ENCODE results near the gene MYO18B.

Gene MYO18B

DNA sequence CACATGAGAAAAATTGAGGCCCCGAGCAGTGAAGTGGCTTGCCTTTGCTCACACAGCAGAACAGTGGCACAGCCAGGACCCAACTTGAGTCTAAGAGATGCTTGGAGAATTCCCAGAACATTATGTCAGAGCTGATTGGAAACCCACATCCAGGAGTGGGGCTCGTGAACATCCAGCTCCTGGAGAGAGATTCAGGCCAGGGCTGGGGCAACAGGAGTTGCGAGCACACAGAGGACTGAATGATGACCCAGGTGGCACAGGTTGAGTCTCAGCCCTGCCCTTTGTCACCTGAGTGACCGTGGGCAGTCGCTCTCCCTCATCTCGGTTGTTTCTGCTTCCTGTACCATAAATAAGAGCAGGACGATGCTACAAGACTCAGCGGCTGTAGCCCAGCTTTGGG, 102.6 kb downstream of the MYO18B start:
- Histone ChIP-seq H3K36me3 (ENCODE audit: control insufficient read depth in 1 of 2, insufficient read depth in 2 of 2, low read length in 2 of 2) (no peaks in the 10 kb centered on the region), H3K9me3 (ENCODE audit: control insufficient read depth in 1 of 2, low read length in 2 of 2) (no peaks in the 10 kb centered on the region), H3K27ac (ENCODE audit: low read length) (no peak overlapping the region), H3K27me3 (ENCODE audit: low read depth, low read length) (peaks cover 4% of the 10 kb centered on the region), H3K4me3 (ENCODE audit: low read depth in 1 of 2, low read length in 2 of 2) (no peak overlapping the region), H3K4me1 (ENCODE audit: control insufficient read depth in 1 of 2, insufficient read depth in 2 of 2, low read length in 2 of 2) (no peaks in the 10 kb centered on the region)

DNA sequence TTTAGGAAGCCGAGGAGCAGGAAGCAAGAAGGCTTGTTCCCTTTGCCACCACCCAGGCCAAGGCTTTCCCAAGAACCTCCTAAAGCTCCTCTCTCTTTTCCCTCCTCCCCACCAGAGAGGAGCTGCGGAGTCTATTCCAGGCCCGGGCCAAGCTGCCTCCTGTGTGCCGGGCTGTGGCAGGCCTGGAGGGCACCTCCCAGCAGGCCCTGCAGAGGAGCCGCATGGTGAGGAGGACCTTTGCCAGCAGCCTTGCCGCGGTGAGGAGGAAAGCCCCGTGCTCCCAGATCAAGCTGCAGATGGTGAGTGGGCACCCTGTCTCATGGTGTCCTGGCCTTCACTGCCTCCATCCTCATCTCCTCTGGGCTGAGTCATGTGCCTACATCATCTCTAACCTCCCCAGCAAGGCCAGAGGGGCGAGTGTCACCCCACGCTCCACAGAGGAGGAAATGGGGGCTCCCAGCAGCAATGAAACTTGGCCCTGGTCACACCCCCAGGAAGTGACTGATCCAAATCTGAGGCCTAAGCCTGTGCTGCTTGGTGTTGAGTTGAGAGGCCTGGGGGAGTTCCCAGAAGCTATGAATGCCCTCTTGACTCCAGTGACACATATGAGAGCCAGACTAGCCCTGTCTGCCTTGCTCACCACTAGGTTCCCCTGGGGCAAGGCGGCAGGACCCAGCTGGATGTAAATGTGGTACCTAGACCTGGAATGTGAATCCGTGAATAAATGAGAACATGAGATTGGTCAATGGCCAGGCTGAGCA, 104.2 kb downstream of the MYO18B start:
- no peaks in the 10 kb centered on the region for H3K36me3 ChIP-seq (ENCODE audit: control insufficient read depth in 1 of 2, insufficient read depth in 2 of 2, low read length in 2 of 2)

DNA sequence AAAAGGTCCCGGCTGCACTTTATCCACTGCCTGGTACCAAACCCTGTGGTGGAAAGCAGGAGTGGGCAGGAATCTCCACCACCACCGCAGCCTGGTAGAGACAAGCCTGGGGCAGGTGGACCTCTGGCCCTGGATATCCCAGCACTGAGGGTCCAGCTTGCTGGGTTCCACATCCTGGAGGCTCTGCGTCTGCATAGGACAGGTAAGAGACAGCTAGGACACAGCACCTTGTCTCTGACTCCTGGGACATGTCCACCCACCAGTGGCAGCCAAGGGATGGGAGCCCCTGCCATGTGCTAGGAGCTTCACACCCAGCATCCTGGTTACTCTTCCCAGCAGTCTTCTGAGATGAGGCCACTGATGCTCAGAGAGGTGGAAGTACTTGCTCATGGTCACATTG, 105.5 kb downstream of the MYO18B start:
- no peak overlapping the region for H3K4me3 ChIP-seq (ENCODE audit: low read depth in 1 of 2, low read length in 2 of 2)
- no peaks in the 10 kb centered on the region for H3K36me3 ChIP-seq (ENCODE audit: control insufficient read depth in 1 of 2, insufficient read depth in 2 of 2, low read length in 2 of 2)
- H3K4me1 ChIP-seq (ENCODE audit: control insufficient read depth in 1 of 2, insufficient read depth in 2 of 2, low read length in 2 of 2), result no peaks in the 10 kb centered on the region
- no peaks in the 10 kb centered on the region for H3K27me3 ChIP-seq (ENCODE audit: low read depth, low read length)
- H3K27ac ChIP-seq (ENCODE audit: low read length), result no peak overlapping the region
- H3K9me3 ChIP-seq (ENCODE audit: control insufficient read depth in 1 of 2, low read length in 2 of 2), result no peaks in the 10 kb centered on the region

More for the DNA sequence above, 104.2 kb downstream of the MYO18B start:
- Histone ChIP-seq H3K9me3 (ENCODE audit: control insufficient read depth in 1 of 2, low read length in 2 of 2) (no peaks in the 10 kb centered on the region), H3K4me1 (ENCODE audit: control insufficient read depth in 1 of 2, insufficient read depth in 2 of 2, low read length in 2 of 2) (no peaks in the 10 kb centered on the region), H3K27ac (ENCODE audit: low read length) (no peak overlapping the region), H3K4me3 (ENCODE audit: low read depth in 1 of 2, low read length in 2 of 2) (no peak overlapping the region), H3K27me3 (ENCODE audit: low read depth, low read length) (peaks cover 4% of the 10 kb centered on the region)

DNA sequence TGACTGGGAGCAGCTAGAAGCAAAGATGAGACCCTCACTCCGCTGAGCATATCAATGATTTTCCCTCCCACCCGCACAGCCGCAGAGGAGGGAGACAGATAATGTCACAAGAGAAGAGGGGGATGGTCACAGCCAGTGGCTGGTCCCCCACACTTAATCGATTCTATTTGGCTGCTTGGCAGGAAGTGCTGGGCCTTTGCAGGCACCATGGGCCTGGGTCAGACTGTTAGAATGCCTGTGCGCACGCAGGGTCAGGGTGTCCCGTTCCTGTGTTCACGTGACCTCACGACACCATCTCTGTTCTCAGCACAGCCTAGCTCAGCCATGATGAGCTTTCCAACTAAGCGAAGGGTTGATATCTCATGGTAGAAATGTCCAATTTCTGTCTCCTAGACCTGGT, 107.0 kb downstream of the MYO18B start:
- H3K27ac ChIP-seq (ENCODE audit: low read length), result no peak overlapping the region
- H3K4me1 ChIP-seq (ENCODE audit: control insufficient read depth in 1 of 2, insufficient read depth in 2 of 2, low read length in 2 of 2), result no peaks in the 10 kb centered on the region
- no peaks in the 10 kb centered on the region for H3K27me3 ChIP-seq (ENCODE audit: low read depth, low read length)
- no peak overlapping the region for H3K4me3 ChIP-seq (ENCODE audit: low read depth in 1 of 2, low read length in 2 of 2)
- no peaks in the 10 kb centered on the region for H3K9me3 ChIP-seq (ENCODE audit: control insufficient read depth in 1 of 2, low read length in 2 of 2)
- H3K36me3 ChIP-seq (ENCODE audit: control insufficient read depth in 1 of 2, insufficient read depth in 2 of 2, low read length in 2 of 2), result no peaks in the 10 kb centered on the region

DNA sequence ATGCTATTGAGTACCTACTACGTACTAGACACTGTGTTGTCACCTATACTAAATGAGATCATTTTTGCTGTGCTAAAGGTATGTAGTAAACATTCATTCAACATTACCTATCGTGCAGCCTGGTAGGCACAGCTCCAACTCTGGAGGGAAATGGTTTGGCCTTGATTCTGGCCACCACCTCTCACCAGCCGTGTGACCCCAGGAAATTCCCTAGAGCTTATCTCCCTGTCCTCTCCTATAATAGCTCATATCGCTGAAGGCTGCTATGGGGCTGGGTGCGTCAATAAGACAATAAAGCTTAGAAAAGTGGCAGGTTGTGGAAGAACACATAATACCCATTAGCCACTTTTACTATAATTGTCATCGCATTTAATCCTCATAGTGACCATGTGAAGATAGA, 107.5 kb downstream of the MYO18B start:
- Histone ChIP-seq H3K27ac (ENCODE audit: low read length) (no peak overlapping the region), H3K27me3 (ENCODE audit: low read depth, low read length) (no peaks in the 10 kb centered on the region), H3K9me3 (ENCODE audit: control insufficient read depth in 1 of 2, low read length in 2 of 2) (no peaks in the 10 kb centered on the region), H3K36me3 (ENCODE audit: control insufficient read depth in 1 of 2, insufficient read depth in 2 of 2, low read length in 2 of 2) (no peaks in the 10 kb centered on the region), H3K4me3 (ENCODE audit: low read depth in 1 of 2, low read length in 2 of 2) (no peak overlapping the region), H3K4me1 (ENCODE audit: control insufficient read depth in 1 of 2, insufficient read depth in 2 of 2, low read length in 2 of 2) (no peaks in the 10 kb centered on the region)

DNA sequence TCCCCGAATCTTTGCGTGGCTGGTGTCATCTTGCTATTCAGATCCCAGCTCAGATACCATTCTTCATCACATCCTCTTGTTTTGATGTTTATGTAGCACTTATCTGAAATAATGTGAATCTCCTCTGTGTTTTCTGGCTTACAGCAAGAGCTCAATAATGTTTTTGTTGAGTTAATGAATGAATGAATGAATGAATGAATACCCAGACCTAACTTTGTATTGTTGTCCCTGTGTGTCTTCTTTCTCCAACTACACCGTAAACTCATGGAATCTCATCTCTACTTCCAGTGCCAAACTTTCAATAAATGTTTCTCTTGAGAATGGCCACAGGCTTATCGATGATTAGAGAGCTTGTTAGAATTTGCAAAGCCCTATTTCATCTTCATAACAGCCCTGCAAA, 110.2 kb downstream of the MYO18B start:
- Histone ChIP-seq H3K36me3 (ENCODE audit: control insufficient read depth in 1 of 2, insufficient read depth in 2 of 2, low read length in 2 of 2) (no peaks in the 10 kb centered on the region), H3K27ac (ENCODE audit: low read length) (no peak overlapping the region), H3K4me3 (ENCODE audit: low read depth in 1 of 2, low read length in 2 of 2) (no peak overlapping the region), H3K4me1 (ENCODE audit: control insufficient read depth in 1 of 2, insufficient read depth in 2 of 2, low read length in 2 of 2) (no peaks in the 10 kb centered on the region), H3K27me3 (ENCODE audit: low read depth, low read length) (no peaks in the 10 kb centered on the region), H3K9me3 (ENCODE audit: control insufficient read depth in 1 of 2, low read length in 2 of 2) (peaks cover 0 to 2% of the 10 kb centered on the region in 2 donors)

DNA sequence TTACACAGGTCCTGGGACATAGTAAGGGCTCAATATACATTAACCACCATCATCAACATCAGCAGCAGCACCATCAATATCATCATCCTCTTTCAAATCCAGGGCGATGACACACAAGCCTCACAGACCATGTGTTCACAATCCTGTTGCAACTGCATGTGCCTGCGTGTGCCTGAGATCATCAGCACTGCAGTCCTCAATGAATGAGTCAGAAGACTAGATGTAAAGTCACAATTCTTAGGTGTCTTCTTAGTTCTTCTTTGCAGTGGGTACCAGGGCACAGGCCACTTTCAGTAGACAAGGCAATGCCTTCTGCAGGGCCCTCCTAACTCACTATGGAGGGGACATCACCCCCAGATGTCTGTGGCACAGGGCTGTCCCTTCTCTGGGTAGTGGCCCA, 111.1 kb downstream of the MYO18B start:
- H3K9me3 ChIP-seq (ENCODE audit: control insufficient read depth in 1 of 2, low read length in 2 of 2), result peaks cover 0 to 2% of the 10 kb centered on the region in 2 donors
- no peak overlapping the region for H3K4me3 ChIP-seq (ENCODE audit: low read depth in 1 of 2, low read length in 2 of 2)
- no peaks in the 10 kb centered on the region for H3K27me3 ChIP-seq (ENCODE audit: low read depth, low read length)
- no peak overlapping the region for H3K27ac ChIP-seq (ENCODE audit: low read length)
- H3K4me1 ChIP-seq (ENCODE audit: control insufficient read depth in 1 of 2, insufficient read depth in 2 of 2, low read length in 2 of 2), result no peaks in the 10 kb centered on the region
- no peaks in the 10 kb centered on the region for H3K36me3 ChIP-seq (ENCODE audit: control insufficient read depth in 1 of 2, insufficient read depth in 2 of 2, low read length in 2 of 2)

DNA sequence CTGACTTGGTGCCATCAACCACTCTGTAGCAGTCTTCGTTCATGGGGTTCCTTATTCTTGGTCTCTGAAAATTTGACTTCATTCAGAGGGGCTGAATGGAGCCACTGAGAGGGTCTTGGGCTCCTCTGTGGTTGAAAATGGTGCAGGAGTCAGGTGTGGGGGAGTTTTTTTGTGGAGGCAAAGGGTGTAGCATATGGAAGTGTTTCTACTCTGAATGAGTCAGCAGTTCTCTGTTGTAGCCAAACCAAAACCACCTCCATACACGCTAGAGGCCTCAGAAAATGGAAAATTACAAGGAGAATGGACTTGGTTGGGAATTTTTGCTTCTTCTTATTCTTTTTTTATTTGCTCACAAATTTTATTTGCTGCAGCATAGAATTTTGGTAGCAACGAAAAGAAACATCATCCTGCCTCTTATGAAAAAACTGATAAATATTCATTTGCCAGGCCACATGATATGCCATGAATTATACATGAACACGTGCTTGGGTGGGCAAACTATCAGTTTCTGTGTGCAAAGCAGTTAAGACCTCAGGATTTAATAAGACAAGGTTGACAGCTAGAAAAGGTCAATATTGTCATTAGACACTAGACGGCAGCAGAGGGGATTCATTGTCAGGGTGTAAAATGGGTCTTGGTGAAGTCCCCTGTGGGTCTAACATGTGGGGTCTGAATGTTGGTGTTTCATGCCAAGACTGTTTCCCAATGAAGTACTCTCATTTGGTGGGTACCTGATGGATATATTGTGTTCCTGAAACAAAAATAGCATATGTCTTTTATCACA, 111.7 kb downstream of the MYO18B start:
- Histone ChIP-seq H3K36me3 (ENCODE audit: control insufficient read depth in 1 of 2, insufficient read depth in 2 of 2, low read length in 2 of 2) (no peaks in the 10 kb centered on the region), H3K9me3 (ENCODE audit: control insufficient read depth in 1 of 2, low read length in 2 of 2) (peaks cover 0 to 2% of the 10 kb centered on the region in 2 donors), H3K4me3 (ENCODE audit: low read depth in 1 of 2, low read length in 2 of 2) (no peak overlapping the region), H3K4me1 (ENCODE audit: control insufficient read depth in 1 of 2, insufficient read depth in 2 of 2, low read length in 2 of 2) (no peaks in the 10 kb centered on the region), H3K27me3 (ENCODE audit: low read depth, low read length) (no peaks in the 10 kb centered on the region), H3K27ac (ENCODE audit: low read length) (no peak overlapping the region)

DNA sequence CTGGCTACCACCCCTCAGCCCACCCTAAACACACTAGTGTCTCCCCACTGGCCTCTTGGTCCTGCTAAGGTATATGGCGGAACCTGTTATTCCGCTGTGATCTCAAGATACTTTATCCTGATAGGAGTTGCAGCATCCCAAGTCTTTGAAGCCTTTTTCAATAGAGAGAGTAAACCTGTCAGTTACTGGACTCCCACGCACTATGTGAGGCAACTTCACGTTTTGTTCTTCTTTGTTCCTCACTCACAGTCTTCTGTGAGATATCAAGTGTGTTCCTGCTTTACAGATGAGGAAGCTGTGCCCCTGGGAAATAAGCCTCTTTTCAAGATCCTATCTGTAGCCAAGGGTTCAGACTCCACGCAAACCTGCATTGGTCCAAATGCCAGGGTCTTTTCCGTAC, 127.8 kb downstream of the MYO18B start:
- H3K27ac ChIP-seq (ENCODE audit: low read length), result no peak overlapping the region
- no peaks in the 10 kb centered on the region for H3K27me3 ChIP-seq (ENCODE audit: low read depth, low read length)
- no peaks in the 10 kb centered on the region for H3K36me3 ChIP-seq (ENCODE audit: control insufficient read depth in 1 of 2, insufficient read depth in 2 of 2, low read length in 2 of 2)
- H3K4me1 ChIP-seq (ENCODE audit: control insufficient read depth in 1 of 2, insufficient read depth in 2 of 2, low read length in 2 of 2), result no peaks in the 10 kb centered on the region
- H3K4me3 ChIP-seq (ENCODE audit: low read depth in 1 of 2, low read length in 2 of 2), result no peak overlapping the region
- no peaks in the 10 kb centered on the region for H3K9me3 ChIP-seq (ENCODE audit: control insufficient read depth in 1 of 2, low read length in 2 of 2)

DNA sequence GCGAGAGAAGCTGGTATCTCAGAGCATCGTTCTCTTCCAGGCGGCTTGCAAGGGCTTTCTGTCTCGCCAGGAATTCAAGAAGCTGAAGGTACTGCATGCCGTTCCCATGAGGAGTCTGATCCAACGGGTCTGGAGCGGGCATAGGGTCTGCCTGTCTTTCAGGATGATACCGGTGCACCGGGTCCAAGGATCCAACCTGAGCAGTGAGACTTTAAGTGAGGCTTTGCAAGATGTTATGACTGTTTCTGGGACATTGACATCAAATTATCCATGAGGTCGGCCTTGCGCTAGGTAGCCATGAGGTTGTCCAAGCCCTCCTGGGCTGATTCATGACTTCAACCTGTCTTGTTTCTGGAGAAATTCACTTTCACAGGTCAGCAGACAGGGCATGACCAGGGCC, 132.3 kb downstream of the MYO18B start:
- Histone ChIP-seq H3K4me3 (ENCODE audit: low read depth in 1 of 2, low read length in 2 of 2) (no peak overlapping the region), H3K27ac (ENCODE audit: low read length) (no peak overlapping the region), H3K4me1 (ENCODE audit: control insufficient read depth in 1 of 2, insufficient read depth in 2 of 2, low read length in 2 of 2) (no peaks in the 10 kb centered on the region), H3K27me3 (ENCODE audit: low read depth, low read length) (no peaks in the 10 kb centered on the region), H3K36me3 (ENCODE audit: control insufficient read depth in 1 of 2, insufficient read depth in 2 of 2, low read length in 2 of 2) (no peaks in the 10 kb centered on the region), H3K9me3 (ENCODE audit: control insufficient read depth in 1 of 2, low read length in 2 of 2) (no peaks in the 10 kb centered on the region)

DNA sequence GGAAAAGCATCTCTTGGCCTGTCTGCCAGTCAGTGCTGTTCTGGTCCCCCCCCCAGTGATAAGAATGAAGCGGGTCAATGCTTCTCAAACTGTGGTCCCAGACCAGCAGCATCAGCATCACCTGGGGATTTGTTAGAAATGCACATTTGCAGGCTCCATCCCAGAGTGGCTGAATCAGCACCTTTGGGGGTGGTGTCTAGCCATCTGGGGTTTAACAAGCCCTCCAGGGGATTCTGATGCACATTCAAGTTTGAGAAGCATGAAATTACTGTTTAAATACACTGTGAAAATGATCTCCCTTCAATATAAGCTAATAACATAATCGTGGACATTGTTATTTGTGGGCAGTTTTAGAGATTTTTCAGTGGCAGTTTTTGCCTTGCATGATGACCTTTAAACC, 133.5 kb downstream of the MYO18B start:
- Histone ChIP-seq H3K27ac (ENCODE audit: low read length) (no peak overlapping the region), H3K36me3 (ENCODE audit: control insufficient read depth in 1 of 2, insufficient read depth in 2 of 2, low read length in 2 of 2) (no peaks in the 10 kb centered on the region), H3K27me3 (ENCODE audit: low read depth, low read length) (no peaks in the 10 kb centered on the region), H3K4me1 (ENCODE audit: control insufficient read depth in 1 of 2, insufficient read depth in 2 of 2, low read length in 2 of 2) (no peaks in the 10 kb centered on the region), H3K9me3 (ENCODE audit: control insufficient read depth in 1 of 2, low read length in 2 of 2) (no peaks in the 10 kb centered on the region), H3K4me3 (ENCODE audit: low read depth in 1 of 2, low read length in 2 of 2) (no peak overlapping the region)

Data from muscle layer of duodenum (tissue), 2 donors.